Thyroid gland (tissue), 4 donors: Measurements from ENCODE around the gene KANSL2. TPM values are rescaled to one million over a fixed set of nuclear protein-coding genes. Genes with fewer than 3 reads are reported as not detected.
"Not testable (repeated sequence)": the region's sequence is repeated elsewhere in the genome, so short reads cannot be mapped to it uniquely, and the experiment has no call there.

Source experiments
- DNase-seq, 2 donors: peaks; one replicate each; pipeline ENCODE4 v3.0.0-alpha.2; 2019
- H3K27ac ChIP-seq, 3 donors: fragments of 200-600 bp; sonication (generic); 1 replicate in 2 of 3; 2 replicates in 1 of 3; pipeline ENCODE4 v1.5.1; 2016 to 2019; ENCODE audit warnings: mild to moderate bottlenecking in 1 of 3, moderate library complexity in 1 of 3
- H3K27me3 ChIP-seq: fragments of 200-600 bp; sonication (generic); one replicate; pipeline ENCODE4 v1.5.1; 2019
- H3K36me3 ChIP-seq, 2 donors: fragments of 200-600 bp; sonication (generic); one replicate each; pipeline ENCODE4 v1.5.1; 2016 to 2019
- H3K4me1 ChIP-seq, 2 donors: fragments of 200-600 bp; sonication (generic); one replicate each; pipeline ENCODE4 v1.5.1; 2017 to 2019
- H3K4me3 ChIP-seq, 3 donors: fragments of 200-600 bp; sonication (generic); replicated peaks in 1 of 3; 1 replicate in 2 of 3; 2 replicates in 1 of 3; pipeline ENCODE4 v1.5.1; 2016; ENCODE audit warnings: mild to moderate bottlenecking in 1 of 3
- H3K9me3 ChIP-seq: fragments of 200-600 bp; sonication (generic); one replicate; pipeline ENCODE4 v1.5.1; 2017
- CTCF ChIP-seq, 6 experiments: fragments of 200-600 bp in 3 of 6; fragments of 450-650 bp in 3 of 6; sonication (generic) in 3 of 6; IDR thresholded peaks; one replicate each; pipeline ENCODE4 v1.5.1; 2016 to 2019; ENCODE audit warnings: antibody characterized with exemption in 6 of 6, mild to moderate bottlenecking in 2 of 6, inconsistent platforms in 1 of 6, moderate library complexity in 1 of 6
- POLR2A ChIP-seq, 2 donors: fragments of 450-650 bp; IDR thresholded peaks; one replicate each; pipeline ENCODE4 v1.6.1; 2017; ENCODE audit warnings: antibody characterized with exemption in 2 of 2, mild to moderate bottlenecking in 2 of 2, moderate library complexity in 1 of 2
- WGBS, 2 donors: methylation state at CpG; one replicate each; pipeline ENCODE4 v1.1.5; 2017; 5-methylcytosine and 5-hydroxymethylcytosine counted together
- intact Hi-C: fragments of 100-400 bp; cut with DNase I; formaldehyde crosslinking; loops from one replicate; pipeline ENCODE4 v1.15.1; 2023
- total RNA-seq, 4 donors: library from RNA; depleted of rRNA; stranded (reverse); fragments of >200 nt; gene quantifications; one replicate each; pipeline ENCODE4 v1.2.3, GENCODE V29; 2016

Gene KANSL2
- total RNA-seq, 4 donors from 2014 or later, result 31.8 to 64.7 (median 45.4) TPM

- H3K4me1 ChIP-seq, result peaks cover 16 to 32% of the 10 kb centered on the region in 2 donors
- no peaks in the 10 kb centered on the region for H3K9me3 ChIP-seq
- DNase-seq, result no peak
- WGBS, 2 donors, result 73 to 82% methylated on average over 3 of the region's 3 CpGs
- H3K27me3 ChIP-seq, result no peaks in the 10 kb centered on the region
- H3K36me3 ChIP-seq, result peaks cover 8% of the 10 kb centered on the region in 2 donors
- H3K4me3 ChIP-seq, result no peak overlapping the region
- H3K27ac ChIP-seq, result no peak overlapping the region
- intact Hi-C loops, result no loop called here
- TF ChIP-seq CTCF (IDR thresholded peaks at IDR 0.05), result no peak
Measured at GRCh38 chr12:48678551-48679185, 3.4 kb downstream of the KANSL2 start.

DNA sequence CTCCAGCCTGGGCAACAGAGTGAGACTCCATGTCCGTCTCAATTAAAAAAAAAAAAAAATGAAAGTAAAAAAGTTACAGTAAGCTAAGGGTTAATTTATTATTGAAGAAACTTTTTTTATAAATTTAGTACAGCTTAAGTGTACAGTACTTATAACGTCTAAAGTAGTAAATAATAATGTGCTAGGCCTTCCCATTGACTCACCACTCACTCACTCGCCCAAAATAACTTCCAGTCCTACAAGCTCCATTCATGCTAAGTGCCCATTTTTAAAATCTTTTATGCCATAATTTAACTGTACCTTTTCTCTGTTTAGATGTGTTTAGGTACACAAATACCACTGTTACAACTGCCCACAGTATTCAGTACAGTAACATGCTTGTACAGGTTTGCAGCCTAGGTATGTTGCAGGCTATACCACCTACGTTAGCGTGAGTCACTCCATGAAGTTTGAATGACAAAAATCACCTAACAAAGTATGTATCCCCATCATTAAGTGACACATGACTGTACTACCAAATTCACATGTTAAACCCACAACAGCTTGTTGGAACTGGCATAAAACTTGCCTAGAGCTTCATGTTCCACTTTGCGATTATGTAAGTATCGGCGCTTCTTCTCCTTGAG is 10.7 kb downstream of the KANSL2 start:
- H3K4me1 ChIP-seq, result peaks cover 0 to 2% of the 10 kb centered on the region in 2 donors
- no peak for DNase-seq

GRCh38 chr12:48668996-48669395 is 13.0 kb downstream of the KANSL2 start:
- Histone ChIP-seq H3K9me3 (no peaks in the 10 kb centered on the region), H3K36me3 (peaks cover 65 to 81% of the 10 kb centered on the region in 2 donors), H3K27me3 (no peaks in the 10 kb centered on the region), H3K4me3 (no peak overlapping the region), H3K4me1 (peaks cover 0 to 3% of the 10 kb centered on the region in 2 donors), H3K27ac (no peak overlapping the region)
- intact Hi-C loops, result no loop called here
- DNase-seq, result no peak
- 93 to 94% methylated on average over 14 of the region's 14 CpGs for WGBS, 2 donors
- TF ChIP-seq CTCF (IDR thresholded peaks at IDR 0.05) (no peak), POLR2A (IDR thresholded peaks at IDR 0.05) (no peak)

More for the DNA sequence above, 10.7 kb downstream of the KANSL2 start:
- no peak for TF ChIP-seq POLR2A (IDR thresholded peaks at IDR 0.05)
- H3K4me3 ChIP-seq, result no peak overlapping the region
- no peak overlapping the region for H3K27ac ChIP-seq
- no peaks in the 10 kb centered on the region for H3K9me3 ChIP-seq
- intact Hi-C loops, result no loop called here
- WGBS, 2 donors, result 90 to 91% methylated on average over 8 of the region's 8 CpGs
- H3K27me3 ChIP-seq, result no peaks in the 10 kb centered on the region
- H3K36me3 ChIP-seq, result peaks cover 53 to 65% of the 10 kb centered on the region in 2 donors

DNA sequence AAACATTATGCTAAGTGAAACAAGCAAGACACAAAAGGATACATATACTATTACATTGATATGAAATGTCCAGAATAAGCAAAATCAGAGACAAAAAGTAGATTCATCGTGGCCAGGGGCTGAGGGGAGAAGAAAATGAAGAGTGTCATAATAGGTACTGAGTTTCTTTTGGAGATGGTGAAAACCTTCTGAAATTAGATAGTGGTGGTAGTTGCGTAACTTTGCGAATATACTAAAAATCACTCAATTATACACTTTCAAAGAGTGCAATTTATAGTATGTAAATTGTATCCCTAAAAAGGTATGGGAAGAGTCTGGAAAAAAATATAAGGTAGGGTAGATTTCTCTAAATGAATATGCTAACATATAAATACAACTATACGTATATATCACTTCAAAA is 22.2 kb downstream of the KANSL2 start:
- TF ChIP-seq CTCF (IDR thresholded peaks at IDR 0.05) (no peak), POLR2A (IDR thresholded peaks at IDR 0.05) (no peak)
- no peak for DNase-seq
- WGBS, 2 donors, result 94 to 96% methylated on average over 4 of the region's 4 CpGs
- H3K4me3 ChIP-seq, result no peak overlapping the region
- intact Hi-C loops, result no loop called here
- H3K9me3 ChIP-seq, result no peaks in the 10 kb centered on the region
- H3K4me1 ChIP-seq, result no peaks in the 10 kb centered on the region
- no peak overlapping the region for H3K27ac ChIP-seq
- H3K36me3 ChIP-seq, result peaks cover 40 to 52% of the 10 kb centered on the region in 2 donors
- no peaks in the 10 kb centered on the region for H3K27me3 ChIP-seq

DNA sequence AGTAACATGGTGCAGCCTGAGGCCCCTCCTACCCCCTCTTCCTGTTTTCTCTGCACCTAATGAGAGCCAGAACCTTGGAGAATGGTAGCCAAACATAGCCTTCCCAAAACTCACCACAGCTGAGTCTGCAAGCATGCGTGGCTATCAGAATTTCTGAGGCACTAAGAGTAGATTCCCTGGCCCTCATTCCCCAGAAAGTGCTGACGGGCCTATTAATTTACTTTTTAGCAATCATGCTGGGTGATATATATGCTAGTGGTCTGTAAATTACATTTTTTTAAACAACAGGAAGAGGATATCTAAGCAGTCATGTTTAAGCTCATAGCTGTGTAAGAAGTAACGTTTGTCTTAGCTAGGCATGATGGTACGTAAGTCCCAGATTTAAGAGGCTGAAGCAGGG is 30.4 kb downstream of the KANSL2 start:
- no peak overlapping the region for H3K4me3 ChIP-seq
- WGBS, 2 donors, result 75 to 92% methylated on average over 4 of the region's 4 CpGs
- H3K4me1 ChIP-seq, result peaks cover 0 to 10% of the 10 kb centered on the region in 2 donors
- H3K27me3 ChIP-seq, result no peaks in the 10 kb centered on the region
- no peak for DNase-seq
- intact Hi-C loops, result no loop called here
- H3K27ac ChIP-seq, result no peak overlapping the region
- TF ChIP-seq POLR2A (IDR thresholded peaks at IDR 0.05) (no peak), CTCF (IDR thresholded peaks at IDR 0.05) (no peak)
- peaks cover 29 to 39% of the 10 kb centered on the region in 2 donors for H3K36me3 ChIP-seq
- no peaks in the 10 kb centered on the region for H3K9me3 ChIP-seq

DNA sequence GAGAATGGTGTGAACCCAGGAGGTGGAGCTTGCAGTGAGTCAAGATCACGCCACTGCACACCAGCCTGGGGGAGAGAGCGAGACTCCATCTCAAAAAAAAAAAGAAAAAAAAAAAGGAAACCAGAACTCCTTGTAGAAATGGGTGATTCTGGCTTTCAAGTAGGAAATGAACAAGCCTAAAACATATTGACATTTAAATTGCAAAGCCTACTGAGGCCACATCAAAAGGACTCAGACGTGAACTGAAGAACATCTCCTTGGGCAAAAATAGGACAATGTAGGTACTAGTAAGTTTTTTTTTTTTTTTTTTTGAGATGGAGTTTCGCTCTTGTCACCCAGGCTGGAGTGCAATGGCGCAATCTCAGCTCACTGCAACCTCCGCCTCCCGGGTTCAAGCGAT is 36.7 kb downstream of the KANSL2 start:
- H3K27ac ChIP-seq, H3K4me1 ChIP-seq, H3K36me3 ChIP-seq, intact Hi-C loops, H3K9me3 ChIP-seq, H3K4me3 ChIP-seq, H3K27me3 ChIP-seq, DNase-seq: not testable (repeated sequence)
- 92 to 97% methylated on average over 8 of the region's 8 CpGs for WGBS, 2 donors
